ENCODE data around the gene ATXN1. TPM values are rescaled to one million over a fixed set of nuclear protein-coding genes. Genes with fewer than 3 reads are reported as not detected.
A peak's percentile ranks its signal among the peaks of the same experiment; 100 is the strongest.

ATXN1 gene
- total and polyA plus RNA-seq, 2 of the 8 experiments (the other 6 are each of a cell fraction or from before 2014, with no cell fraction given): 1.6 to 4.0 TPM

- H2BK15ac ChIP-seq (ENCODE audit: low read length): no peak overlapping the region
- no peak overlapping the region for H3K4me3 ChIP-seq (ENCODE audit: extremely low read depth in 1 of 4, insufficient read depth in 2 of 4, low read depth in 3 of 4, low read length in 4 of 4)
- H2BK5ac ChIP-seq (ENCODE audit: low read depth, low read length): no peak overlapping the region
- no peak overlapping the region for H3K56ac ChIP-seq (replicated peaks; ENCODE audit: insufficient read length, low read depth, low read length)
- no peak overlapping the region for H4K91ac ChIP-seq (replicated peaks; ENCODE audit: insufficient read length, low read length)
- WGBS, 2 experiments (ENCODE audit: extremely low coverage in 1 of 2, insufficient coverage in 1 of 2, insufficient read length in 1 of 2, insufficient replicate concordance in 2 of 2, low coverage in 1 of 2, low lambda C conversion rate in 2 of 2, missing lambda C conversion rate in 1 of 2): 78% methylated on average over 6 of the region's 6 CpGs; no CpG with 5 or more reads in 1 of the 2 experiments
- no peak overlapping the region for H3K18ac ChIP-seq (ENCODE audit: extremely low read depth, low read length)
- H3K4me1 ChIP-seq (replicated peaks in 1 of 4; ENCODE audit: control insufficient read depth in 3 of 4, insufficient read depth in 4 of 4, low read length in 3 of 4): peaks cover 0 to 4% (median 2%) of the 10 kb centered on the region in 4 experiments; a peak in 2 of 7 replicates
- H2AK5ac ChIP-seq (ENCODE audit: low read depth, low read length): no peak overlapping the region
- no peaks in the 10 kb centered on the region for H3K23me2 ChIP-seq (ENCODE audit: low read depth, low read length)
- H4K5ac ChIP-seq (ENCODE audit: insufficient read length, low read depth, low read length): no peak overlapping the region
- no peaks in the 10 kb centered on the region for H3K36me3 ChIP-seq (ENCODE audit: control insufficient read depth in 2 of 4, insufficient read depth in 4 of 4, low read length in 3 of 4)
- no peaks in the 10 kb centered on the region for H3K79me1 ChIP-seq (ENCODE audit: low read depth, low read length)
- CTCF ChIA-PET (ENCODE audit: partially characterized antibody): interaction anchor here (0.9 kb wide), 1 partner anchor 340 kb away, joined by 3 read pairs; no protein-coding TSS in a partner anchor
- no peak overlapping the region for H4K8ac ChIP-seq (ENCODE audit: extremely low read depth, insufficient read depth, low read length)
- no peak overlapping the region for H2AFZ ChIP-seq (ENCODE audit: low read length)
- H3K9ac ChIP-seq (replicated peaks in 1 of 4; ENCODE audit: extremely low read depth in 1 of 4, low read depth in 3 of 4, low read length in 3 of 4): no peak overlapping the region
- H3K4me2 ChIP-seq (ENCODE audit: insufficient read depth in 1 of 2, low read depth in 2 of 2, low read length in 2 of 2): no peak overlapping the region
- FAIRE-seq (no peak), DNase-seq (ENCODE audit: low read depth in 1 of 2, low spot score in 2 of 2) (no peak)
- POLR2A ChIA-PET (ENCODE audit: partially characterized antibody): no interaction called here
- no peaks in the 10 kb centered on the region for H4K20me1 ChIP-seq (replicated peaks in 1 of 2; ENCODE audit: control insufficient read depth in 1 of 2, insufficient read depth in 2 of 2, low read length in 2 of 2)
- no peaks in the 10 kb centered on the region for H3K79me2 ChIP-seq (ENCODE audit: control insufficient read depth in 1 of 2, insufficient read depth in 2 of 2, low read length in 2 of 2)
- TF ChIP-seq ASH2L (IDR thresholded peaks at IDR 0.05; ENCODE audit: low read length): no peak
- 0 out of 2 replicates have a peak, but pooled peaks have one; percentile 23 for TF ChIP-seq CEBPB (IDR thresholded peaks at IDR 0.05; ENCODE audit: low read depth, low read length)
- H3K27ac ChIP-seq (ENCODE audit: low read depth, low read length): no peak overlapping the region
- no peak overlapping the region for H3K23ac ChIP-seq (ENCODE audit: insufficient read length)
- H3K14ac ChIP-seq (ENCODE audit: insufficient read length): no peak overlapping the region
- H3K27me3 ChIP-seq (replicated peaks in 1 of 4; ENCODE audit: control insufficient read depth in 3 of 4, extremely low read depth in 1 of 4, insufficient read depth in 3 of 4, low read length in 3 of 4): no peaks in the 10 kb centered on the region
- no peak overlapping the region for H2BK12ac ChIP-seq (ENCODE audit: low read depth, low read length)
- no peak overlapping the region for H3K4ac ChIP-seq (replicated peaks; ENCODE audit: insufficient read length, low read depth, low read length)
- no peak overlapping the region for H2BK120ac ChIP-seq (replicated peaks; ENCODE audit: low read depth, low read length)
- H3K9me3 ChIP-seq (ENCODE audit: insufficient read depth in 2 of 2, low read depth in 1 of 2, low read length in 1 of 2): no peaks in the 10 kb centered on the region
- no peak overlapping the region for H2BK20ac ChIP-seq (ENCODE audit: low read length)
Measured at GRCh38 chr6:16671302-16672289, 89.7 kb downstream of the ATXN1 start.
